Measurements from ENCODE around the gene SUPT20HL1.
"Not testable (repeated sequence)": the region's sequence is repeated elsewhere in the genome, so short reads cannot be mapped to it uniquely, and the experiment has no call there.

SUPT20HL1 gene

DNA sequence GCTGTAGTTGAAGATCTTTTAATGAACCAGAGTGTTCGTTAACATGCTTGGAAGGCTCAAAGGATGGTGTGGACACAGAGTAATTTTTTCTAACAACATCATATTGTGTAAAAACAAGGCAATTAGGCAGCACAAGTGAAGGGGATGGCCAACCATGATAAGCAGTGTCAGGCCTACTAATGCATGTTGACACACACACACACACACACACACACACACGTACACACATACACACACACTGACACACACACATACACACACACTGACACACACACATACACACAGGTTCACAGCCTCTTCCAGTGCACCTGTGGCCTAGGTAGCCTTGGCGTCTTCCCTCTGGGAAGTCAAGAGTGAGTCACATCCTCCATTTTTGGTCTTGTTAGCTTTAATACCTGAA, at the start of gene SUPT20HL1:
Gene SUPT20HL1 (plus strand): TSS at position 368 of the 400 bp plus-strand sequence. CDS start 2,122 bp downstream, outside the sequence.
- DNase-seq (ENCODE audit: extremely low read depth, low read depth), result no peak
- TF ChIP-seq, protein P1, sequence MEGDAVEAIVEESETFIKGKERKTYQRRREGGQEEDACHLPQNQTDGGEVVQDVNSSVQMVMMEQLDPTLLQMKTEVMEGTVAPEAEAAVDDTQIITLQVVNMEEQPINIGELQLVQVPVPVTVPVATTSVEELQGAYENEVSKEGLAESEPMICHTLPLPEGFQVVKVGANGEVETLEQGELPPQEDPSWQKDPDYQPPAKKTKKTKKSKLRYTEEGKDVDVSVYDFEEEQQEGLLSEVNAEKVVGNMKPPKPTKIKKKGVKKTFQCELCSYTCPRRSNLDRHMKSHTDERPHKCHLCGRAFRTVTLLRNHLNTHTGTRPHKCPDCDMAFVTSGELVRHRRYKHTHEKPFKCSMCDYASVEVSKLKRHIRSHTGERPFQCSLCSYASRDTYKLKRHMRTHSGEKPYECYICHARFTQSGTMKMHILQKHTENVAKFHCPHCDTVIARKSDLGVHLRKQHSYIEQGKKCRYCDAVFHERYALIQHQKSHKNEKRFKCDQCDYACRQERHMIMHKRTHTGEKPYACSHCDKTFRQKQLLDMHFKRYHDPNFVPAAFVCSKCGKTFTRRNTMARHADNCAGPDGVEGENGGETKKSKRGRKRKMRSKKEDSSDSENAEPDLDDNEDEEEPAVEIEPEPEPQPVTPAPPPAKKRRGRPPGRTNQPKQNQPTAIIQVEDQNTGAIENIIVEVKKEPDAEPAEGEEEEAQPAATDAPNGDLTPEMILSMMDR (IDR thresholded peaks at IDR 0.05; ENCODE audit: low read depth, low read length), result no peak

DNA sequence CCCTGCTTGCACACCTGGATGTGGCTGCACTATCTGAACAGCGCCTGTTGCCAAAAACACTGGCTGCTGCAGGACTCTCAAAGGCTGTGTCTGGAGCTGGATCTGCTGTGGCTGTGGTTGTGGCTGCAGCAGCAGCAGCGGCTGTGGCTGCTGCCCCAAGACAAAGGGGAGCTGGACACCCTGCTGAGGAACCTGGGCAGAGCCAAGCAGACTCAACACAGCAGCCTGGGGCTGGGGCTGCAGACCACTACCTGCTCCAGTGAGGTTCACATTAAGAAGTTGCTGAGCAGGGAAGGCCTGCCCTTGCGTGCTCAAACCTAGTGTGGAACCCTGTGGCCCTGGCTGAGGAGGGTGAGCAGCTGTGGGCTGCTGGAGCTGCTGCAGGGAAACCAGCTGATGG, 49.5 kb upstream of the SUPT20HL1 start:
- DNase-seq (ENCODE audit: extremely low read depth, low read depth), result not testable (repeated sequence)

DNA sequence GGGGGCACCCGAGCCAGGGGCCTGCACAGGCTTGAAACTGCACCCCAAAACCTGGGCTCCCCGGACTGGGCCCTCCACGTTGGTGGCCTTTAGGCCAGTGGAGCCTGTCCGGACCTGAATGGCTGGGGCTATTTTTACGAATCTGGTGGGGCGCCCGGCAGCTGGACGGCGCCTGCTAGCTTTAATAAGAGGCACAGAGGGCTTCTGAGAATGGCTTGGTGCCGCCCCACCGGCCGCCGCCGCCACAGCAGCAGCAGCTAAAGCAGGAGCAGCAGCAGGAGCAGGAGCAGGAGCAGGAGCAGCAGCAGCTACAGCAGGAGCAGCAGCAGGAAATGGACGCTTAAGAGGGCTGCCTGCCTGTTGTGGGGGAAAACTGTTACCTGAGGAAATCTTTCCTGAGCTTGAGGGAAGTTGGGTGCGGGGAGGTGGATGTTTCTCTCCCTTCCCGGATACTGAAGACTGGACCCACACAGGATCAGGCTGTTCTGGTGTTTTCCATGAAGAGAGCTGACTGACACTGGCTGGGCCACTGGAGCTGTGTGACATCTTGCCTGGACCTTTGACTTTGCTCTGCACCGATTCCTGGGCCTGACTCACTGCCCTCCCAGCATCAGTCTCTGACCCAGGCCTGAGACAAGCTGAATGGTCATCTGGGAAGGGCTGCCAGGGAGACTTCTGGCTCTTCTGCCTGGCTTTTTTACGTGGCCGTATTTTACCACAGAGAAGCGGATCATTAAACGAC, 48.8 kb upstream of the SUPT20HL1 start:
- DNase-seq (ENCODE audit: extremely low read depth, low read depth), result not testable (repeated sequence)

DNA sequence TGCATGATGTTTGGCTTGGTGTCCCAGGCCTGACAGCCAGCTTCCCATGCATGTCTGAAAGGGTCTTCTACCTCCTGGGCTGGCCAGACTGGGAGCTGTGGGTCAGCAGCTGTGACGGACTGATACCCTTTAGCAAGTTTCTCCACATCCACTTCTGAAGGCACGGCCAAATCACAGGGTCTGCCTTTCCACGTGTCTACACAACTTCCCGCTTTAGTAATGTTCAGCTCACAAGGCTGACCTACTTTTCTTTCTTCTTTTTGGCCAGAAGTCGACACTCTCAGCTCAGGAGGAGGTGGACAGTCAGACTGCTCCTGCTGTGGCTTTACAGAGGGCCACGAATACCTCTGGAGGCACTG, 48.2 kb upstream of the SUPT20HL1 start:
- not testable (repeated sequence) for DNase-seq (ENCODE audit: extremely low read depth, low read depth)

DNA sequence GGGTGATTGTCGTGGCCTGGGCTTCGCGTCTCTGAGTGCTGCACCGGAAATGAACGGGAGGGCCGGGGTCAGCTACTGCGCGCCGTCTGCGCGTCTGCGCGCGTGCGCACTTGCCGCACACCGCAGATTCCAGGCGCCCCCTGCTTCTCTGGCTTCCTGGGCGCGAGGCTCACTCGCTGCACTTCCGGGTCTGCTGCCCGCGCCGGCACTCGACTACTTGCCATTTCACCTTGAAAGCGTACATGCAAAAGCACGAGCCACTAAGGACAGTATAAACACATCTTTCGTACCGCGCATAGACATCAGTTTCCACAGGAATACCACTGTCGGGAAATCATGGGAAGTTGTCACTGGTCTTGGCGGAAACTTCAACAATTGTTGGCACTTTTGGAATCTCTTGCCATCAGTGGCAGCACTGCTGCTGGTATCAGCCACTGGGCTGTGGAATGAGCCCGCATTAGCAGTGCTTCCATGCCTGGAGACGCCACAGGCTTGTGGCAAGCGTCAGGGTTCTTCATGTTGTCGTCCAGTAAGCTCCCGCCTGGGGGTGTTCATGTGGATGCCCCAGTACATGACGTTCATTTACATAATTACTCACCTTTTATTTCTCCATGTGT, 46.3 kb upstream of the SUPT20HL1 start, which contains the start of gene SUPT20HL2:
Gene SUPT20HL2 (minus strand): TSS at position 51 of the 617 bp plus-strand sequence. CDS start 754 bp downstream, outside the sequence.
- DNase-seq (ENCODE audit: extremely low read depth, low read depth), result no peak
- TF ChIP-seq, protein P1 (IDR thresholded peaks at IDR 0.05; ENCODE audit: low read depth, low read length), result no peak

DNA sequence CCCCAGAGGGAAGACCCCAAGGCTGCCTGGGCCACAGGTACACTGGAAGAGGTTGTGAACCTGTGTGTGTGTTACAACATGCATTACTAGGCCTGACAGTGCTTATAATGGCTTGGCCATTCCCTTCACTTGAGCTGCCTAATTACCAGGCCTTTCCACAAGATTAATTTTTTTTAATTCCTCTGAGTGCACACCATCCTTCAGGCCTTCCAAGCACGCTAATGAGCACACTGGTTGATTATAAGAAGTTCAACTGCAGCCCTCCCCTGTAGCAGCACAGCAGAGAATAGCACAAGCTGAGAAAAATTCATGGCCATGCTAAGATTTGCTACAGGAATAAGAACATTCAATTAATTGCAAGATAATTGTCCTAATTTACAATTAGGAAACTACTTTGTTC, 44.3 kb upstream of the SUPT20HL1 start:
- no peak for DNase-seq (ENCODE audit: extremely low read depth, low read depth)
- TF ChIP-seq, protein P1 (IDR thresholded peaks at IDR 0.05; ENCODE audit: low read depth, low read length), result no peak

DNA sequence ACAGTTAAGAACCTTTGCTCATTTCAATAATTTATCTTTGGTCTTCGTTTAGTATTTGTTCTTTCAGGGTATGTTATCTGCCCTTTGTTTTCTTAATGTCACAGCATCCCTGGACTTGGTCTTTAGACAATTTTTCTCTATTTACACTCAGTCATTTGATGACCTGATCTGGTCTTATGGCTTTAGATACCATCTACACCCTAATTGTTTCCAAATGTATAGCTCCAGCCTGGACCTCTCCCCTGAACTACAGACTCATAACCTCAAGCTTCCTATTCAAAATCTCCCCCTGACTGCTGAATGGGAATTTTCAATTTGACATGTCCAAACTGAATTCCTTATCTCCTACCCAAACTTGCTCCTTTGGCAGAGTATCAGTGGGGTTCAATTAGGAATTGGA, 42.9 kb upstream of the SUPT20HL1 start:
- TF ChIP-seq, protein P1 (IDR thresholded peaks at IDR 0.05; ENCODE audit: low read depth, low read length), result no peak
- no peak for DNase-seq (ENCODE audit: extremely low read depth, low read depth)

DNA sequence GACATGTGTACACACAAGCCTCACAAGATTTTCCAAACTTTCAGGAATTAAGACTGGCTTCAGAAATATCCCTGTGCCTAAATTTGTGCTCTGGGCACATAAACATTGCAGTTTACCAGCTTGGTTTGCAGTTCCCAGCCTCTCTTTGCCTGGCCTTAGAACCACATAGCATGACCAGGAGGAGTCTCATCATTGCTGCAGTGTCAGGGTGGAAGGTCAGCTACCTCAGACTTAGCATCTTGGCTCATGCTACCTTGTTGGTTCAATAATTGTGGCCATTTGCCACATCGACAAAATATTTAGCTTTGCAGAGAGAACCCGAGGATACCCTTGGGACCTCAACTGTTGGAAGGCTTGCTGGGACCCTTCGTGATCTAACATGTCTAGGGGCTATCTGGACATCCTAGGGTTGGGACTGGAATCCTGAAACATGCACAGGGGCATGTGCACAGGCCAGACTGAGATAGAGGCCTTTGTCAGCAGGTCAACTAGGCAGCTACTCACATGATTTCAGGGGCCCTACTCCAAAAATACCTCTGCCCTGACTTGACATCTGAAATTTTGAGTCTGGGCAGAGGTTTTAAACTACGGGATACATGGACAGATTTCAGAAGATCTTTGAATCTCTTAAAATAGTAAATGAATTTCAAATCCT, 38.6 kb upstream of the SUPT20HL1 start:
- no peak for DNase-seq (ENCODE audit: extremely low read depth, low read depth)
- TF ChIP-seq, protein P1 (IDR thresholded peaks at IDR 0.05; ENCODE audit: low read depth, low read length), result no peak

Data from AG09319 (cell line).